Left forelimb (tissue), 1 donor: ENCODE results near the gene CHKA.
A peak's percentile ranks its signal among the peaks of the same experiment; 100 is the strongest.

ENCODE experiments used
- DNase-seq: peaks from one replicate; pipeline ENCODE4 v3.0.0-alpha.2; 2018; ENCODE audit warnings: low spot score

The CHKA gene

DNA sequence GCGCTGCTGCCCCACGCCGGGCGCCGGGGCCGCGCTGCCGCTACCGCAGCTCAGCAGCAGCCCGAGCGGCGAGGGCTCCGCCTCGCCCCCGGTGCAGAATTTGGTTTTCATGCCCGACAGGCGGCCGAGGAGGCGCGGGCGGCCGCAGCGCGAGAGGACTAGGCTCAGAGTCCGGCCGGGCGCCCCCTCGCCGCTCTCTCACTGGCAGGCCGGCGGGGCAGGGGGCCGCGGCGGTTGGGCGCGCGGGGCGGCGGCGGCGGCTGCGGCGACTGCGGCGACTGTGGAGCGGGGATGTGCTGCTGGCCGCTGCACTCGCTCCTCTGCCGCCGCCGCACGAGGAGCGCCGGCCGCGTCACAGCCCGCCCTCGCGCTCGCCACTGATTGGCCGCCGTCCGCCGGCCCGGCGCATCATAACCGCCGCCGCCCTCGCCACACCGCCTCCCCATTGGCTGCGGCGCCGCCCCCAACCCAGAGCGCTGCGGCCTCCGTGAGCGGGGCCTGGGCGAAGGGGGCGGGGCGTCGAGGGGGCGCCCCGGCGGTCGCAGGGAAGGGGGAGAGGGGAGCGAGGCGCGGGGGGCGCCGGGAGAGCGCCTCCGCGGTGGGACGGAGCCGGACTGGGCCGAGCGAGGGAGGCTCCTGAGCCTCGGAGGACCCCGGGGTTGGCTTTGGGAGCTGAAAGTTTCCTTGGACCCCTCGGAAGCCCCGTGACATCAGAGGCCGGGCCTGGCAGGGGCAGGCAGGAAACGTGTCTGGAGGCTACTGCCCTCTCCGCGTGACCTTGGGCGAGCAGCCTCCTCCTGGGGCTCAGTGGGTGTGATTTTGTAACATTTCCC, at the start of gene CHKA:
TSS of gene CHKA (minus strand) at position 322 of the 833 bp plus-strand sequence. CDS start at position 111, 211 bp downstream.
- DNase-seq = peak; percentile 95

DNA sequence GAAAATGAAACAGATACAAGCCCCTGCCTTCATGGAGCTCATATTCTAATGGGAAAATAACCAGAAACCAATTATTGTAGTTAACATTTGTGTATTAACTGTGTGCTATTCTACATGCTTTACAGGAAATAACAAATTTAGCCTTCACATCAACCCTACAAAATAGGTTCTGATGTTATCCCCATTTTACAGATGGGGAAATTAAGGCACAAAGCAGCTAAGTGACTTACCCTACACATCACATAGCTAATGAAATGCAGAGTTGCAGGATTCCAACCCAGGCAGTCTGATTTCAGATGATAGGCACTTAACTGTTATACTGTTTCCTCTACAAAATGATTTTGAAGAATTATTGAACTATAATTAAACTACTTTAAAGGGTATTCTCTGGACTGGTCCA, 48.3 kb upstream of the CHKA start:
- no peak for DNase-seq

DNA sequence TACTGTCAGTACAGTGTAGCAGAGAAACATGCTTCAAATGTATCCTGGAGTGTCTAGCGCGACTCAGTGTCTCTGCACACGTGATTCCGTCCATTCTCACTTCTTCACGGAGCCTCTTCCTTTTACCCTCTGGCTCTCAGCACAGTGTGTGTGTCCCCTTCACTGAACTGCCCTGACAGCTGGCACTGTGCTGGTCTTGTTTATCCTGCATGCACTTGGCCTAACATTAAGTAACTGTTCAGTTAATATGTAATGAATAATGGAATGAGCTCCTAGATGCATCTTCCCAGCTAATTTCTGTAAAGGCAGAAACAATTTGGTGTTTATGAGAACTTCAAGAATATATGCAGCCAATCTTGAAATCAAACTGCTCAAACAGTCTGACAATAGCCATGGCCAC, 47.5 kb upstream of the CHKA start:
- DNase-seq = no peak

DNA sequence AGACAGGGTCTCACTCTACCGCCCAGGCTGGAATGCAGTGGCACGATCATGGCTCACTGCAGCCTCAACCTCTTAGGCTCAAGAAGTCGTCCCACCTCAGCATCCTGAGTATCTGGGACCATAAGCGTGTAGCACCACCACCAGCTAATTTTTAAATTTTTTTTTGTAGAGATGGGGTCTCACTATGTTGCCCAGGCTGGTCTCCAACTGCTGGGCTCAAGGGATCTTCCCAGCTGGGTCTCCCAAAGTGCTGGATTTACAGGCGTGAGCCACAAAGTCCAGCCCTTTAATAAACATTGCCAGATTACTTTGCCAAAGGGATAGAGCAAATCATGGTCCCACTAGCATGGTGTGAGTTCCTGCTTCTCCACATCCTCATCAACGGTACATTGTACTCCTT, 46.3 kb upstream of the CHKA start:
- DNase-seq = no peak

DNA sequence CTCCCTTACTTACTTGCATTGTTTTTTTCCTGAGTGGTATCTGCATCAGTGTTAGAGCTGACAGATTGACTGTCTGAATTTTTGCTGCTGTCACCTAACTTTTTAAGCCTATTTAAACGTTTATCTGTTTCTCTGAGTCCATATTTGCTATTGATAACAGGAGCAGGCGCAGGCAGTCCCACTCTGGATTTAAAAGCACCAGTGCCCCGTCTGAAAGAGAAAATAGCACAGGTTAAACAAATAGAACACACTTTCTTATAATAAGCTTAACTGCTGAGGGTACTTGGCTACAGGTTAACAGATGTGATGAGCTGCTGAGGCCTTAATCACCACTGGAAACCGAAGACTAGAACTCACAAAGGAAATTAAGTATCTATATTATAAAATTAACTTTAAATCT, 45.8 kb upstream of the CHKA start:
- no peak for DNase-seq

DNA sequence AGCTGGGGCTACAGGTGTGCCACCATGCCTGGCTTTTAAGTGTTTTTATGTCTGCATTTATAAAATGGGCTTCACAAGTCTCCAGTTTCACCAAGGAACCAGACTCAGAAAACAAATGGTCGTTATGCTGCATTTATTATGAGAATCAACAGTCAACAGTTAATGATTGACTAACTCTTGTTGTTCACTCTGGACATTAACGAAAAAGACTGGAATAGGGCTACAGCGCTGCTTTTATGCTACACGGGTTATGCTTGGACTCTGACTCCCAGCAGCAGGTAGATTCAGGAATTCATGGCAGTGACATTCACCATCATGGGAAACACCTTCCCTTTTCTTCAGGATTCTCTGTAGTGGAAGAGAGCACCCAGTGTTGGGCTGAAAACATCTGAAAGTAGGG, 44.4 kb upstream of the CHKA start:
- no peak for DNase-seq

DNA sequence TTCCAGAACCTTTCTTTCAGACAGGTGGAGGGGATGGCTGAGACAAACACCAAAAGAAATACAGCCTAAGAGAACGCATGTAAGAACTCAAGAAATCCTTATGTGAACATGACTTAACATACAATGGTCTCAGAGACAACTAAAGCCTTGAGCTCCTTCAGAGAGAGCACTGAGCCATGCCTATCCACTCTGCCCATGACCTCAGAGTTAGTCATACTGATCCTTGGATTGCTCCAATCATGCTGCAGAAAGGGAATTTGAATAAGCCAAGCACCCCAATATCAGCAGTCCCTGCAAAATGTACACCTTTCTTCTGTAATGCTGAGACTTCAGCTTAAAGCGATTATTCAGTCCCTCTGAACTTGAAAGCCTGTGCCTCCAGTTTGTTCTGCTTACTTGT, 43.2 kb upstream of the CHKA start:
- no peak for DNase-seq

DNA sequence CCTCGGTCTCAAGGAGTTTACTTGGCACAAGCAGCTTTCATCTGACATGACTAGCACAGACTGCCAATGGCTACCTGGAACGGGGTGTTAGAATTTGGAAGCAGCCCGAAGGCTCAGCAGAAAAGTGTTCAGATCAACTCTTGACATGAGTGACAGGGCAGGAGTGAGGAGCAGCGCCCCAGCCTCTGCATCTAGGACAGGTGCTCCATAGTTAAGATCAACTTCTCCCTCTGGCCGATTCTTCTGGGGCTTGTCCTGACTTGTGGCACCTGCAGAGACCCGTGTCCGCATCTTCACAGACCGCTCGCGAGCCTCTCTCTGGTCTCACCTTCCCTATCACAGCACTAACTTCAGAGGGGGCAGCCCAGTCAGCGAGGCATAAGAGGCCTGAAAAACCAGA, 42.5 kb upstream of the CHKA start:
- DNase-seq = no peak

DNA sequence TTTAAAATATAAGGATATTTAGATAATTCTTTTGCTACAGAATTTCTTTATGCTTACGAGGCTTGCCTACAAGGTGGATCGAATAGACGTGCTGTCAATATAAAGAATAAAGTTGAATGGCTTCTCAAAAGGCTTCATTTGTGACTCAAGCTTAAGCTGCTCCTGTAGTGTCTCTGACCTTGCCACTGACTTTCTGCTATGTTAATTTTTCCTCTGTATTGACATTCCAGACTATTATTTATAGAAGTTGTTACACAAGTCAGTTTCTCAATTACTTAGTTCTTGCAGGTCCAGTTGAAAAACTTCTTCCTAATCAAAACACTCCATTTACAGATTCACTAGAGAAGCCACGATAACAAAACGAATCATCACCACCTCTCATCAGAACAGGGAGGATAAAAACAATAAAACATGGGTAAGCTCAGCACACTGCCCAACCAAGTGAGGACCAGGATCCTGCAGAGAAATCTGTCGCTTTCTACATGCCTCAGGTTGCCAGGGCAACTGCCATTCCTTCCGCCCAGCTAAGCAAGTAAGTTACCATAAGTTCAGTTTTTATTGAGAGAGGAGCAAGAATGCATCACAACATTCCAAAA, 39.0 kb upstream of the CHKA start:
- no peak for DNase-seq

DNA sequence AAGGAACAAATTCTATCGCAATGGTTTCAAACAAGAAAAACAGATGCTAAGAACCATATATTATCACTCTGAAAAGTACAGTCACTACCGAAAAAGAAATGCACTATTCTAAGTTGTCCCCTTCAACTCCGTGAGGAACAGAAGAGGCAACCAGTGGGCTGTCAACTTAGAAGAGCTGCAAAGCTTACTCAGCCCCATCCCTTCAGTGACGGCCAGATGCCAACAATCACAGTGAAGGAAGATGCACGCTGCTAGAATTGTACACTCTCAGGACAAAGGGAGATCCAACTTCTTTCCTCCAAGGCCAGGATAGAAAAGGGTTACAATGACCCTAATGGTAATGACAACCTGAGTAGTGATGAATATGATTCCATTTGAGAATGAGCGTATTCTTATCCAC, 38.5 kb upstream of the CHKA start:
- DNase-seq = no peak

DNA sequence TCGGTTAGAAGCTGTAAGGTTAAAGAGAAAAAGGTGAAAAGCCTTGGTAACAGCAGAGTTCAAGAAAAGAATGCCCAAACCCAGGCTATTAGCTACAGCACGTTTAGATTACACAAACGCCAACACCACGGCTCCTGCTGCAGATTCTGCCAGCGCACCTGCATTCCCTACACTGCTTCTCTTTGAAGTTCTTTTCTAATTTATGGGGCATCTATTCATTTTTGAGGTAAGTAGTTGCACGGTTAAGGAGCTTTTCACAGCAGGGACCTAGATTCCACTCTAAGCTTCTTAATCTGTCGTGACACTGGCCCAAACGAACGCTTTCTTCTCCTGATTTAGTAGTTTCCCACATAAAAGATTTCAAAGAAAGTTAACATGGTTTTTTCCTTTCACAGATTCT, 38.0 kb upstream of the CHKA start:
- DNase-seq = no peak

DNA sequence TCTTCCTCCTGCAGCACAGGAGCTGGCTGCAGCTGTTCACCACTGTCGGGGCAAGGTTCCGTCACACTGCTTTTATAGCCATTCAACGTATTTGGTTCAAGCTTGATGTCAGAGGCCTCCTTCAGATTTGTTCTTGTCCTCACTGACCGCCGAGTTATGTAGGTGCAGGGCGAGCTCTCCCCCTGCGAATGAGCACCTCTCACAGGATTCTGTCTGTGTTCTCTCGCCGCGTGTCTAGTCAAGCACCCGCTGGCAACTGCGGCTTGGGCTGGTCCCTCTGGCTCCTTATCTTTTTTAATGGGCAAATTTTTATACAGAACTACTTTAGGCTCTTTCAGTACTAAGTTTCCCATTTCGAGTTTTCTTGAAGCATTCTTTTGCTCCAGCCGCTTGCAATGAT, 37.4 kb upstream of the CHKA start:
- DNase-seq = no peak

DNA sequence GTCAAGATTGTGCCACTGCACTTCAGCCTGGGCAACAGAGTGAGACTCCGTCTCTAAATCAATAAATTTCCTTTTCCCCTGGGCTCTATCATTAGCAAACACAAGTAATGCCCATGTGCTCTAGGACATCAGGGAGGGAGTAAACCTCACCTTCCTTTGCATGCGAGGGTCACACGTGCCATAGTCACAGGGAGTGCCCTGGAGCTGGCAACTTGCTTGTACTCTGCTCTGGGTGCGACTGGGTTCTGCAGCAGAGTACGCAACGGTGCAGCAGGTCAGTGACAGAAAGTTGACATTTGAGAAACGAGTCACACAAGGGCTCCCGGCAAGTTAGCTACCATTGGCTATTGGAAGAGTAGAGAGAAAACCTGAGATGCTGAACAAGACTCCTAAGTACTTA, 32.6 kb upstream of the CHKA start:
- DNase-seq = no peak

DNA sequence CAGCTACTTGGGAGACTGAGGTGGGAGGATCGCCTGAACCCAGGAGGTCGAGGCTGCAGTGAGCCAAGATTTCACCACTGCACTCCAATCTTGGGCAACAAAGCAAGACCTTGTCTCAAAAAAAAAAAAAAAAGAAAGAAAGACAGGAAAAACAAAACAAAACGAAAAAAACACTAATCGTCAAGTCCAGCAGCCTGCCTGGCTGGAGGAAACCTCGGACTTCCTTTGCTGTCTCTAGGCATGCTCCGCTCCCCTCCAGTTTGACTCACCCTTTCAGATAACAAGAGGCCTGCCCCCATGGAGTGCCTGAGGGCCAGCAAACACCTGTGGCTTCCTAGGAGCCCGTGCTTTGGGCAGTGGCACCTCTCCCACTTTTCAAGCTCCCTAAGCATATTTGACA, 28.8 kb upstream of the CHKA start:
- no peak for DNase-seq

DNA sequence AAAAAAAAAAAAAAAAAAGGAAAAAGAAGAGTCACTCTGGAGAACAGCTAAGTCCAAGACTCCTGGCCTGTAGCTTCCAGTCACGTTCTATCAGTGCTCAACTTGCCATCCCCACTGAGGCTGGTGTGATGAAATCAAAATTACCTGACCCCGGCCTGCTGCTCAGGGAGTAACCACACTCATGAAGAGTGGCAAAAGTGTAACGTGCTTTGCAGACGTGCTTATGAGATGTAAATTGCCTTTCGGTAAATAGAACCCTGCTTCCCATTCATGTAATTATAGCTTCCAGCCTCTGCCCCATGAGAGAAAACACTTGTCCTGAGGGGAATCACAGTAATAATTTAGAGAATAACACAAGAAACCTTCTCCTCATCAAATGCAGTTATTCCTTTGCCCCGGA, 28.2 kb upstream of the CHKA start:
- no peak for DNase-seq

DNA sequence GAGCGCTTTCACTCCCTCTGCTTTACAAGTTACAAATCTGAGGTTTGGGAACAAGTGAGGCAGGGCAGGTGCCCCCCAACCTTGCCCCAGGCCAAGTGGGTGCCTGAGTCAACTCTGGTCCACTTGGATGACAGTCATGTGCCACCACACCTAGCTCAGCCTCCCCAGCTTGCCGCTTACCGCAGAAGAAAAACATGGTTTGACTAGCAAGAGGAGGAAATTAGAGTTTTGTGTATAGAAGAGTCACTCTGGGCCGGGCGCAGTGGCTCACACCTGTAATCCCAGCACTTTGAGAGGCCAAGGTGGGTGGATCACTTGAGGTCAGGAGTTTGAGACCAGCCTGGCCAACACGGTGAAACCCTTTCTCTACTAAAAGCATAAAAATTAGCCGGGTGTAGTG, 27.7 kb upstream of the CHKA start:
- no peak for DNase-seq

DNA sequence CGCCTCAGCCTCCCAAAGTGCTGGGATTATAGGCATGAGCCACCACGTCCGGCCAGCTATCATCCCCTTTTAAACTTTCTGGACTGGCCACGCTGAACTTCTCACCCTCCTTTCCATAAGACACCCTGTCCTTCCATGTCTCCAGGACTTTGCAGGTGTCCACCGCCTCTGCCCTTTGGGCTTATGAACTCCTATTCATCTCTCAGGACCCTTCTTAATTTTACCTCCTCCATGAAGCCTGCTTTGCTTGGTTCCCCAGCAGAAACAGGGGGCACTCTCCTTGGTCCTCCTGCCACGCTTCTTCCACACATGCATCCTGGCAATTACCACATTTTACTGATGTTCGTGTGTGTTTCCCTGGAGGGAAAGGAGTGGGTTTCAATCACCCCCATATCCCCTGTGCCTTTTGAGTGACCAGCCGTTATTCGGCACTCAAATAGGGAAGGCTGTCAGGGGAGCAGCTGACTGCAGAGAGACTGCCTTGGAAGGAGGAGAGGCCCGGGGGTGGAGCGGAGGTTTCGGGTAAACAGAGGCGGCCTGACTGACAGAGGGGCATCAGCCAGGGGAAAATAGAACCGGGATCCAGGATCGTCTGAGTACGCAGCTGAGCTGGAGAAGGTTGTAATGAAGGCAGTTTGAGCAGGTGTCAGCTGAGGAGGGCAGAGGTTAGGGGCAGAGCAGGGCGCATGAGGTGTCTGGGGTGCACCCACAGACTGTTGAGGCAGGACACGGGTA, 27.1 kb upstream of the CHKA start:
- DNase-seq = no peak

DNA sequence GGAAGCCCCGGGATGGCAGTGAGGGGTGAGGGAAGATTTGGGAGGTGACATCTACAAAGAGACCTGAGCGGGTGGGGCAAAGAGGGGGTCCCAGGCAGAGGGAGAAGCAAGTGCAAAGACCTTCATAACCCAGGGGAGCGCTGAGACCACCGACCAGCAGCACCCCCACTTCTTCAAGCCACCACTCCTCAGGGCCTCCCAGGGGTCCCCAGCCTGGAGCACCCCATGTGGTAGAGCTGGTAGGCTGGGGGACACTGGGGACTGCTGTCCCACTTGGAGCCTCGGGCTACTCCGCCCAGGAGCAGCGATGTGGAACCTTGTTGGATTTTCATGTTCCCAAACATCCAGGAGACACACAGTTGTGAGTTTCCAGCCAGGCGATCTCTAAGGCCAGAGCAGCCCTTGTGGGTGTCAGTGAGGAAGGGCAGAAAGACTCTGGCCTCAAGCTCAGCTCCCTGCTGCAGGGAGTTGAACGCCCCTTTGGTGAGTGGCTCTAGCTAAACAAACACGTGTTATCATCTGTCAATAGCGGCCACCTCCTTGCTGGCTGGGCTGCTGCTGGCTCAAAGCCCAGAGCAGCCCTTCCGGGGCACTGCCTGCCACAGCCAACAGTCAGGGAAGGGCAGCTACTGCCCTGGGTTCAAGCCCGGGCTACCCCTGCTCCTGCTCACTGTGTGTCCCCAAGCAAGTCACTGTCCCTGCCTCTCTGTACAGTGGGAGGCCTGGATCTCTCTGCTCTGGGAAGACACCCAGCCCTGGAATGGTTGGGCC, 25.7 kb upstream of the CHKA start:
- no peak for DNase-seq

DNA sequence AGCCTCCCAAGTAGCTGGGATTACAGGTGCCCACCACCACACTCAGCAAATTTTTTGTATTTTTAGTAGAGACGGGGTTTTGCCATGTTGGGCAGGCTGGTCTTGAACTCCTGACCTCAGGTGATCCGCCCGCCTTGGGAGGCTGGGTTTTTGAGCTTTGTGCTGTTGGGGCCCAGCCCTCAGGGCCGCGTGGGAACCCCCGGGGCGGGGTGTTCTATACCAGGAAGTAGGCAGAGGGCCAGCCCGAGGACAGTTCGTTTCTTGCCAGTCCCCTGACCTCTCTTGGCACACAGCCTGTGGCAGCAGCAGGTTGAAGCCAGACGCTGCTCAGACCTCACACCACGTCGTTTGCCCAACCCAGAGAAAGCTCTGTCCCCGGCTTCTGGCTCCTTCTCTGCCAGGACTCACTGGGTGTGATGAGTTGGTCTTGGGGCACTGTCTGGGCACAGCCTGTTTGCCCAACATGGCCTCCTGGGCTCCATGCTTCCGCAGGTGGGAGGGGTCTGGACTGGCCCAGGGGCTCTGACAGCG, 24.9 kb upstream of the CHKA start:
- DNase-seq = no peak

DNA sequence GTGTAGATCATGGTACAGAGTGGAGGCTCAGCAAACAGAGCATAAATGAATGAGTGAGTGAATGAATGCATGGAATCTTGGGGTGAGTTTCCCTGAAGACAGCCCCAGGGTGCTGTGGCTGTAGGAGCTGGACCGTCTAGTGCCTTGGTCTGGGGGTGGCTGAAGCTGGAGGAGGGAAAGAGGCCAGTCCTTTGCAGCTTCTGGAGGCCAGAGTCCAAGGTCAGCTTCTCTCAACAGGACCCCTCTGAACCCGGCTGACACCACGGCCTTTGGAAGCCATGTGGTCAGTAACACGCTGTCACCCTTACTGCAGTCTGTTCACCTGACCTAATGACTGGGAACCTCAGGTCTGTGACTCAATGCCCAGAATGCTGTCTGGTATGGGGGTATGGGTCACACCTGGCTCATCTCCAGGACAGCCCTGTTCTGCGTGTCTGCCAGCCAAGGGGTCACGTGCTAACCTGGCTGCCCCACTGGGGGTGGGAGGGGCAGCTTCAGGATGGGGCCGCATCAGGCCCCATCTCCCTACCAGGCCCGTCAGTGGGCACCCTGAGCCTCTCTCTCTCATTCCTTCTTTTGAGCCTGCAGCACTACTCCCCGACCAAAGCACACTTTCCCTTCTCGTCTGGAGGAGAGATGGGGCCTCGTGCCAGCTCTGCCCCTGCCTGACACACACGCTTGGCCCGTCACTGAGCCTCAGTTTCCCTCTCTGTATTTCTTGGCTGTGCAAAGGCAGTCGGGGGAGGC, 24.1 kb upstream of the CHKA start:
- no peak for DNase-seq

DNA sequence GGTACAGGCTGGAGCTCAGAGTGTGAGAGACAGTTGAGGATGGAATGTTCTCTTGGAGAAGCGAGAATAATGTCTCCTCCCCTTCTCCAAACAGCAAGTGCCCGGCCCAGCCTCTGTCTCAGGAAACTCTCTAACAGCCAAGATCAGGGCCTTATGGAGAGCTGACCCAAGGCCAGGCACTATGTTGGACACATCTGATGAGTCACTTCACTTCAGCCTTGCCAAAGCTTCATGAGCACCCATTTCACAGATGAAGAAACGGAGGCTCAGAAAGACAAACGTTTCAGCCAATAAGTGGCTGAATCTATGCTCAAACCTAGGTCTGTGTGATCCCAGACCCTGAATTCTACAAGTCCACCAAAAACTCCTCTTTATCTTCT, 22.1 kb upstream of the CHKA start:
- DNase-seq = no peak
